Measurements from ENCODE around the gene PPTC7.
"Not testable (repeated sequence)": the region's sequence is repeated elsewhere in the genome, so short reads cannot be mapped to it uniquely, and the experiment has no call there.

Gene PPTC7

DNA sequence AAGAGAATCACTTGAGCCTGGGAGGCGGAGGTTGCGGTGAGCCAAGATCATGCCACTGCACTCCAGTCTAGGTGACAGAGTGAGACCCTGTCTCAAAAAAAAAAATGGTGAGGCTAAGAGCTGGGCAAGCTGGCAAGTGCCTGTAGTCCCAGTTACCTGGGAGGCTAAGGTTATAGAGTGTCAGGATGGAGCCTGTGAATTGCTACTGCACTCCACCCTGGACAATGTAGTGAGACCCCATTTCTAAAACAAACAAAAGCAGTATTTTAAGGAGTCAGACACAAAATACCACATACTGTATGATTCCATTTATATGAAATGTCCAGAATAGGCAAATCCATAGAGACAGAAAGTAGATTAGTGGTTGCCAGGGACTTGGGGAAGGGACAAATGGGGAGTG lies 4.0 kb upstream of the PPTC7 start:
- not testable (repeated sequence) for DNase-seq (ENCODE audit: insufficient read length, low spot score)

DNA sequence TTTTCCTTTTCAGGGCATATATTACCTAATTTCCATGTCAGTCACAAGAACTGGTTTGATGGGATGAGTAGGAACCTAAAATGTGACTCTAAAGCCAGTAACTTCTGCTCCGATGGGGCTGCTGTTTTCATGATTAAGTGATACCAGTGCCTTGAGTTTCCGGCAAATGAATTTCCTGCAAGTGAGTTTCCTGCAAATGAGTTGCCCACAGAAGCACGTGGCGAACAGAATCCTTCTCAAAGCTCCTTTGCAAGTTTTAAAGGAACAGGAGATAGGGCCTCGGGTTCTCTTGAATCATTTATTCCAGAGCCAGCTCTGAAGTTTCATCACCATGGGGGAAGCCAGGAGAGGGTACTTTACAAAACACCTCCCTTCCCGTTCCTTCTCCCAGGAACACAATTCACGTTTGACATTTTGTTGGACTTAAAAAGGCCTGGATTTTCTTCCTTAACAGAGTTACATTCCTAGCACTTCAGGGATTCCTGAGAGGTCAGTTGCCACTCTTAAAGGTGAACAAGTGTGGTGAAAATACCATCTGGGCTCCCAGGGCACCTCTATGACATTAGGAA lies 2.2 kb upstream of the PPTC7 start:
- DNase-seq (ENCODE audit: insufficient read length, low spot score) = no peak
- FAIRE-seq = no peak

More for the DNA sequence above, 4.0 kb upstream of the PPTC7 start:
- FAIRE-seq = not testable (repeated sequence)

DNA sequence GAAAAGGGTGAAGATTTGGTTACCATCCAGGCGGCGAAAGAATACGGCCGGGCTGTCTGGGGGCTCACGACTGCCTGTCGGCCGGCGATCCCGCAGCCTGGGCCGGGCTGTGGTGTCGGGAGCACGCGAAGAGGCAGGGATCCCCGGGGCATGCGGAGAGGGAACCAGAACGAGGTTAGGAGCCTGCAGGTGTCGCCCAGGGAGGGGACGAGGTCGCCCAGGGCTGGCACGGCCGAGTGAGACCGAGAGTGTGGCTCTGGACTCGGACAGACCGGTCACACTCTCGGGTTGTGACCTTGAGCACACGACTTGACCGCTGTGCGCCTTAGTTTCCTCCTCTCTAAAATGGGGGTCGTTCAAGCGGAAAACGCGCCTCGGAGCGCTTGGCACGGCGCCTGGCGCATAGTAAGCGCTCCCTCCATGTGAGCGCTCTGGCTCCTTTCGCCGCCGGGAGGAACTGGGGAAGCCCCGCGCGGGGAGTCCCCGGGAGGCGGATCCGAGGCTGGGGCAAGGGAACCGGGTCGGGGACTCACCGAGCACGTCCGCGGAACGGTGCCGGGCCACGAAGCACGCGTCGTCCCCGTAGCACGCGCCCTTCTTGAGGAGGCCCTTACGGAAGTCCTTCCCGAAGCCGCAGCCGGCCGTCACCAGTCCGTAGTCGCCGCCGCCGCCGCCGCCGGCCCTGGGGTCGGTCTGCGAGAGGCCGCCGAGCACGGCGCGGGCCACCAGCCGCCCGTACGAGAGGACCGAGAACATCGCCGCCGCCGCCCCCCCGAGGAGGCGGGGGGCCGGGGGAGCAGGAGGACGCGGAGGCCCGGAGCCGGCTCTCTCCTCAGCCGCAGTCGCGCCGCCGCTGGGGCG lies 612 bp downstream of the PPTC7 start:
- no peak for FAIRE-seq
- no peak for DNase-seq (ENCODE audit: insufficient read length, low spot score)

DNA sequence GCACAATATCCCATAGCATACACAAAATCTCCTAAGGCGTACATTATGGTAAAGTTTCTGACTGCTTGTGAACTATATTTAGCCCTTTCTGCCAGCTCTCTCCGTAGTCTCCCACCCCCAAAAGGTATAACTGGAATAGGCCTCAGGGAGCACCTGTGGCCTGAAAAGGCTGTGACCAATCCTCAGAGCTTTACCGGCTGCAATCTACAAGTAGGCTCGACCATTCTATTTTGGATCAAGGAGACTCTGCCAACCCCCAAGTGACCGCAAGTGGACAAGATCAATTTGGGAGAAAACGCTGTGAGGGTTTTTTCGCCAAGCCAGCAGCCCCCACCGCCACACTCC lies 1.2 kb downstream of the PPTC7 start:
- FAIRE-seq = no peak
- no peak for DNase-seq (ENCODE audit: insufficient read length, low spot score)

DNA sequence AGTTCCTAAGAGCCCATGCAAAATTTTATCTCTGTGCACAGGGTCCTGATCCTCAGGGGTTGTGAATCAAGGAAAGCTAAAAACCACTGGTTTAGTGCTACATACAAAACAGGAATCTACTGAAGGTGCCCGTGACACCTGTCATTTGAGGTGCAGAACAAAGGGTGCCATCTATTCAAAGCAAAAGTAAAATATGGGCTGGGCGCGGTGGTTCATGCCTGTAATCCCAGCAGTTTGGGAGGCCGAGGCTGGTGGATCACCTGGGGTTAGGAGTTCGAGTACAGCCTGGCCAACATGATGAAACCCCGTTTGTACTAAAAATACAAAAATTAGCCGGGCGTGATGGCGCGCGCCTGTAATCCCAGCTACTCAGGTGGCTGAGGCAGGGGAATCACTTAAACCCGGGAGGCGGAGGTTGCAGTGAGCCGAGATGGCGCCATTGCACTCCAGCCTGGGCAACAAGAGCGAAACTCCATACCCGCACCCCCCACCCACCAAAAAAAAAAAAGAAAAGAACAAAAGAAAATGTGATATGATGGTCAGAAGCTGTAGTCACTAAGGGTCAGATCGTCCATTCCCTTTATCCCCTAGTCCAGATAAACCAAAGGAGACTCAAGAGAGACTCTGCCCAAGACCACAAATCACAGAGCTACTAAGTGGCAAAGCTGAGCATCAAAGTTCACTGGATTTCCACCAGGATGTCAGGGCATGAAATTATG lies 3.4 kb downstream of the PPTC7 start:
- DNase-seq (ENCODE audit: insufficient read length, low spot score) (no peak), FAIRE-seq (peak; percentile 21)

DNA sequence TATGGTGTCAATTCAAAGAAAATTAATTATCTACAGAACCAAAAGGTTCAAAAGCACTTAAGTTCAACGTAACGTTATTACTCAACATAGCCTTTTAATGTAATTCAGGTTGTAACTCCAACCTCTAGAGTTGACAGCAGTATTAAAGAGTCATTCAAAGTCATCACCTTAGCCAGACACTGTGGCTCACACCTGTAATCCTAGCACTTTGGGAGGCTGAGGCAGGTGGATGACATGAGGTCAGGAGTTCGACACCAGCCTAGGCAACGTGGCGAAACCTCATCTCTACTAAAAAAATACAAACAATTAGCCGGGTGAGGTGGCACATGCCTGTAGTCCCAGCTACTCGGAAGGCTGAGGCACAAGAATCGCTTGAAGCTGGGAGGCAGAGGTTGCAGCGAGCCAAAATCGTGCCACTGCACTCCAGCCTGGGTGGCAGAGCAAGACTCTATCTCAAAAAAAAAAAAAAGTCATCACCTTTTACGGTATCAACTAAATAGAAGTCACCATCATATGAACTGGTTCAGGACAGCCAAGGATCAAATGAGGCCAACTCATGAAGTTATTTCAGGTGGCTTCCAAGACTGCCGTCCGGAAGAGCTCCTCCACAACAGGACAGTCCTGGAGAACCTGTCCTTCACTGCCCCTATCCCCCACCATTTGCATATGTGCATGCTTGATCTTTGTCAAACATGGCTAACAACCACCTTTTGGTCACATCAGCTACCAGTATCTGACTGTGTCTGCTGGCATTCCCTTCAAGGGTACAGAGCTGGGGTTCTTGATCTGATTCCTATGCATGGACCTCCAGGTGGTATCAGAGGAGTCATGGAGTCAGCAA lies 4.2 kb downstream of the PPTC7 start:
- DNase-seq (ENCODE audit: insufficient read length, low spot score) = no peak
- no peak for FAIRE-seq

DNA sequence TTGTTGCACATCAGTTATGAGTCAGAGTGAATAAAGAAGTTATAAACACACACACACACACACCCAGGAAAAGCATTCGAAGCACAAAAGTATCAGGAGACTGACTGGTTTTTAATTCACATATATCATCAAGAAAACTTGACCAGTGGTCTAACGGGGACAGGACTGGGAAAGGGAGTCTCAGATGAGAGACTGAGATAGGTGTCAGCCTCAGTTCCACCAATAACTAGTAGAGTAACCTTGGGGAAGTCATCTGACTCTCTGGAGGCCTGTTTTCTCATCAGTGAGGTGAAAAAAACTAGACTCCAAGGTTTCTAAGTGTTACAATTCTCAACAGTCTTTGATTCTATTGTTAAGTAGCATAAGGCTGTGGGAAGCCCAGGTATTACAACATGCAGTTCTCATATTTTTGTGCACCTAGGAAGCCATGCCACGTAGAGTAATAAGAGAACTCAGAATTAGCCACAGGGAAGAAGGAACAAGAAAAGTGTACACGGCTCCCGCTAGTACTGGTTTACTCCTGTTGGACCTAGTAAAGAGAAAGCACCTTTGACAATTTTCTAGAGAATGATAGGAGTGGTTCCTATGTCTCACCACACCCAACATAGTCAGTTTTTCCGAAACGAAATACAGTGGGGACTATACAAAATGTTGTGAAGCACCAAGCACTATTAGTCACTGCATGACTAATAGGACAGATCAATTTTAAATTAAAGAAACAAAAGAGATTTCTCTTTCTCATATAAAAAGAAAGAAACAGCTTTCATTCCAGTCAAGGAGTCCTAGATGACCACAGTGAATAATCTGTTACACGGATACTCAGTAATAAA lies 5.0 kb downstream of the PPTC7 start:
- DNase-seq (ENCODE audit: insufficient read length, low spot score) = no peak
- peak; percentile 40 for FAIRE-seq

DNA sequence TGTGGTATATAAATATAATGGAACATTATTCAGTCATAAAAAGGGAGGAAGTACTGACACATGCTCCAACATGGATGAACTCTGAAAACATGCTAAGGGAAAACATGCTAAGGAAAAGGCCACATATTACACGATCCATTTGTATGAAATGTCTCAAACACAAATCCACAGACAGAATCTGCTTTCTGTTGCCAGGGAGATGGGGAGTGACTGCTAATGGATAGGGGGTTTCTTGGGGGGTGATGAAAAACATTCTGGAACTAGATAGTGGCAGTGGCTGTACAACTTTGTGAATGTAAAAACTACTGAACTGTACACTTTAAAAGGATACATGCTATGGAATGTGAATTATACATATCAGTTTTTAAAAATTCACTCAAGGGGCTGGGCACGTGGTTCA lies 6.6 kb downstream of the PPTC7 start:
- FAIRE-seq = no peak
- no peak for DNase-seq (ENCODE audit: insufficient read length, low spot score)

DNA sequence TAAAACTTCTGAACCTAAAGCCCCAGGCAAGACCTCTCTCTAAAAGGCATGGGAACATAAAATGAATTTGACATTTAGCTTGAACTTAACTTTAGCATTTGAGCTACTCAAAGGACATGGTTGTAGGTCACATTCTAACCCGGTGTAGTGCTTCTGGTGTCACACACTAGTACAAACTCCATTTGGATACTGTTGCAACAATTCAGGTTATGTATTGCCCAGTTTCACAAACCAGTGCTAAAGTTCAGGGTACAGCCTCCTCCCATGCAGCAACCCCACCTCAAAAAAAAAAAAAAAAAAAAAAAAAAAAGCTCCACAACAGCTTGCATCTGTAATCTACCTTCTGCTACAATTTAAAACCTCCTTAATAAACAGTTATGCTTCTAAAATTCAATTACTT lies 7.8 kb downstream of the PPTC7 start:
- FAIRE-seq = peak; percentile 49
- no peak for DNase-seq (ENCODE audit: insufficient read length, low spot score)

DNA sequence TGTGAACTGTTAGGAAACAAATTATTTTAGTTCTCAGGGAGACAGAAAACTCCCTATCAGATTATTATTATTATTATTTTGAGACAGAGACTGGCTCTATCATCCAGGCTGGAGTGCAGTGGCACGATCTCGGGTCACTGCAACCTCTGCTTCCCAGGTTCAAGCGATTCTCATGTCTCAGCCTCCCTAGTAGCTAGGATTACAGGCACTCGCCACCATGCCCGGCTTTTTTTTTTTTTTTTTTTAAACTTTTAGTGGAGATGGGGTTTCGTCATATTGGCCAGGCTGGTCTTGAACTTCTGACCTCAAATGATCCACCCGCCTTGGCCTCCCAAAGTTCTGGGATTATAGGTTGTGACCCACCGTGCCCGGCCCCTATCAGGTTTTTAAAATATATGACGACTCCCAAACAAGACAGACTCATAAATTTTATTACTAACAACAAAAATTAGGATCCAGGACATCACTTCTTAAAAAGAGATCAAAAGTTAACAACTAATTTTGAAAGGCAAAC lies 8.3 kb downstream of the PPTC7 start:
- not testable (repeated sequence) for DNase-seq (ENCODE audit: insufficient read length, low spot score); FAIRE-seq

DNA sequence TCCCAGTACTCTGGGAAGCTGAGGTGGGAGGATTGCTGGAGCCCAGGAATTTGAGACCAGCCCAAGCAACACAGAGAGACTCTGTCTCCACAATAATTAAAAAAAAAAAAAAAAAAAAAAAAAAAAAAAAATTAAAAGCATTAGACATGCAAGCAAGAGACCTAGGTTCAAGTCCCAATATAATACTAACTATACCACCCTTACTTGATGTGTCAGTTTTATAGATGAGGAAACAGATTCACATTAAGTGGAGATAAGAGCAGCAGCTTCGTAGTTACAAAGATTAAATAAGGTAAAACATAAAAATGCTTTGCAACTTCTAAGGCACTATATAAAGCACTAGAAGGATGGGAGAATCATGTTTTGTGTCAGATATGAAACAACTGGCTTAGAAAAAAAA lies 9.1 kb downstream of the PPTC7 start:
- DNase-seq (ENCODE audit: insufficient read length, low spot score) (no peak), FAIRE-seq (no peak)

DNA sequence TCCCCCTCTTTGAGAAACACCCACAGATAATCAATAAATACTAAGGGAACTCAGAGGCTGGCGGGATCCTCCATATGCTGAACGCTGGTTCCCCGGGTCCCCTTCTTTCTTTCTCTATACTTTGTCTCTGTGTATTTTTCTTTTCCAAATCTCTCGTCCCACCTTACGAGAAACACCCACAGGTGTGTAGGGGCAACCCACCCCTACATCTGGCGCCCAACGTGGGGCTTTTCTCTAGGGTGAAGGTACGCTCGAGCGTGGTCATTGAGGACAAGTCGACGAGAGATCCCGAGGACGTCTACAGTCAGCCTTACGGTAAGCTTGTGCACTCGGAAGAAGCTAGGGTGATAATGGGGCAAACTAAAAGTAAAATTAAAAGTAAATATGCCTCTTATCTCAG lies 12.3 kb downstream of the PPTC7 start:
- FAIRE-seq; DNase-seq (ENCODE audit: insufficient read length, low spot score): not testable (repeated sequence)

DNA sequence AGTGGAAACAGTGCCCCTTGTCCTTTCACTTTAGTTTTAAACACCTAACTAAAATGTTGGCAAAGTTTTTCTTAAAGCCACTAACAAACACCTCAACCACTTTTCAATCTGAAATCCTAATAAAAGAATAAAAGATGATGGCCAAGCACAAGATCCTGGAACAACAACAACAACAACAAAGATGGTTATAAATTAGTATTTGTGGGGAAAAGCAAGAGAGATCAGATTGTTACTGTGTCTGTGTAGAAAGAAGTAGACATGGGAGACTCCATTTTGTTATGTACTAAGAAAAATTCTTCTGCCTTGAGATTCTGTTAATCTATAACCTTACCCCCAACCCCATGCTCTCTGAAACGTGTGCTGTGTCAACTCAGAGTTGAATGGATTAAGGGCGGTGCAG lies 13.3 kb downstream of the PPTC7 start:
- not testable (repeated sequence) for DNase-seq (ENCODE audit: insufficient read length, low spot score); FAIRE-seq

DNA sequence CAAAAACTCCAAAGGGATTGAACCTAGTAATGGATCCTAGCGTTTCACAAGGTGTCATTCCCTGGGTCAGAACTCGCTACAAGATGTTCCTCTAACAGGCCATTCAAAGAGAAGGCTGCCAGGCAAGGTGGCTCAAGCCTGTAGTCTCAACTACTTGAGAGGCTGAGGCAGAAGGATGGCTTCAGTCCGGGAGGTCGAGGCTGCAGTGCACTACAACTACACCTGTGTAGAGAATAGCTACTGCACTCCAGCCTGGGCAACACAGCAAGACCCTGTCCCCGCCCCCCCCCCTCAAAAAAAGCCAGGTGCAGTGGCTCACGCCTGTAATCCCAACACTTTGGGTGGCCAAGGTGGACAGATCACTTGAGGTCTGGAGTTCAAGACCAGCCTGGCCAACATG lies 14.4 kb downstream of the PPTC7 start:
- DNase-seq (ENCODE audit: insufficient read length, low spot score) = no peak
- no peak for FAIRE-seq

DNA sequence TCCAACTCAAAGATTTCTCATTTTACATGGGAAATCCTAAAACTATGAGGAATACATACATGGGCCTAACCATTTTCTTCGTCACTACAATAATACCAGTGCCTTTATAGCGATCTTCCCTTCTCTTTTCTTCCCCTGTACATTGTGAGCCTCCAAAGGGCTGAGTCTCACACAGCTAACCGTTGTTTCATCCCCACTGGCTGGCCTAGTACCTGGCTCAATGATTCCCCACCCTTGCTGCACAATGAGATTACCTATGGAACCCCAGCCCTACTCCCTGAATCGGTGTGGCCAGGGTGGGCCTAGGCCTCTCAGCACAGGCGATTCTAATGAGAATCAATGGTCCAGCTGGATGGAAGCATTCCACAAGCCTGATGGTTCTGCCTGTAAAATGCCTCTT lies 16.1 kb downstream of the PPTC7 start:
- FAIRE-seq = no peak
- DNase-seq (ENCODE audit: insufficient read length, low spot score) = no peak

DNA sequence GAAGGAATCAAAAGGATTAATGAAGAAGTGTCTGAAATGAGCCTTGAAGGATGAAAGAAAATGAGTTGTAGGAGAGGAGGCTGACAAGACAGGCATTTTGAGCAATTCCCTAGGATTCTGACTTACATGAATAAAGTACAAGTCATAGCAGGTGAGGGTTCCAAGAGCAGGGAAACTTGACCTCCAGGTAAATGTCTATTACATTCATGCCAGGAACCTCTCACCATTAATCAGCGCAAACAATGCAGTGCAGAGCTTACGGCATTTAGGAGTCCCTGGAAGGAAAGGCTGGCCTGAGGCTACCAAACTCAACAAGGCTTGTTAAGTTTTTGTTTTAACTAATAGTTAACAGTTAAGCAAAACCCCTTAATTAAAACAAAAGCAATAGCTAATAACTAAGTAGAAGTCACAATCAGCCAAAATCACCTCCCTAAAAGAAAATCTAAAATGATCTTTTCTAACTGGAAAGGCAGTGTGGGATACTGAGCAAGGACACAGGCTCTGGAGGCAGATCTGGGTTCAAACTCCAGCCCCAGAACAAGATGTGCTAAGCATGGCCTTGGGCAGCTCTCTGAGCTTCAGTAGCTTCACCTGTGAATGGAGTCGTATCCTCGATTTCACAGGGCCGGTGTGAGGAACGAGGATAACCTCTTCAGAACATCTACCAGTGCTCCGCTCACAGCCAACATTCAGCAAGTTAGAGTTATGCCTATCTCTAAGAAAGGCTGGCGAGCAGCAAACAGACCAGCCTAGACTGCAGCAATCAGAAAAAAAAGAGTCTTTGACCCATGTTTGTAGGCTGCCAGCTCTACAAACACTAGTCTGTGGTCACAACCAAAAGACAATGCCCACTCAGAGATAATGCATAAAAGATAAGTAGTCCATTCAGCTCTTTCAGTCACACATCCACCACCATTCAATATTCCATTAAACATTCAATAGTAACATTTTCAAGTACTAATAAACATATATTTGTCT lies 16.9 kb downstream of the PPTC7 start:
- FAIRE-seq (no peak), DNase-seq (ENCODE audit: insufficient read length, low spot score) (no peak)

DNA sequence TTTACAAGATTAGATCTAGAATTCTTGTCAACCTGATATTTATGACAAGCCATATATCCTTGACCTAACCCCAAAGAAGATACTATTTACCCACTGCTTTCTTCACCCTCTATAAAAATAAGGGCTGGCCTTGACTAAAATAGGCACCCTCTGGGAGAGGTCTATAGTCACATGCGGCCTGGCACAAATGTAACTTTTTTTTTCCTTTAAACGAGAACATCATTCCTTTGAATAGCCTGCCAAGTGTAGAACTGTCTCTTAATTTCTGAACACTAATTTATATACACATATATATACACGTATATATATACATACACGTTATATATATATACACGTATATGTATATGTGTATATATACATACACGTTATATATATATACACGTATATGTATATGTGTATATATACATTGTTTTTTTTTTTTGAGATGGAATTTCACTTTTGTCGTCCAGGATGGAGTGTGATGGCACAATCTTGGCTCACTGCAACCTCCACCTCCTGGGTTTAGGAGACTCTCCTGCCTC lies 18.6 kb downstream of the PPTC7 start:
- FAIRE-seq = peak; percentile 21
- DNase-seq (ENCODE audit: insufficient read length, low spot score) = no peak

DNA sequence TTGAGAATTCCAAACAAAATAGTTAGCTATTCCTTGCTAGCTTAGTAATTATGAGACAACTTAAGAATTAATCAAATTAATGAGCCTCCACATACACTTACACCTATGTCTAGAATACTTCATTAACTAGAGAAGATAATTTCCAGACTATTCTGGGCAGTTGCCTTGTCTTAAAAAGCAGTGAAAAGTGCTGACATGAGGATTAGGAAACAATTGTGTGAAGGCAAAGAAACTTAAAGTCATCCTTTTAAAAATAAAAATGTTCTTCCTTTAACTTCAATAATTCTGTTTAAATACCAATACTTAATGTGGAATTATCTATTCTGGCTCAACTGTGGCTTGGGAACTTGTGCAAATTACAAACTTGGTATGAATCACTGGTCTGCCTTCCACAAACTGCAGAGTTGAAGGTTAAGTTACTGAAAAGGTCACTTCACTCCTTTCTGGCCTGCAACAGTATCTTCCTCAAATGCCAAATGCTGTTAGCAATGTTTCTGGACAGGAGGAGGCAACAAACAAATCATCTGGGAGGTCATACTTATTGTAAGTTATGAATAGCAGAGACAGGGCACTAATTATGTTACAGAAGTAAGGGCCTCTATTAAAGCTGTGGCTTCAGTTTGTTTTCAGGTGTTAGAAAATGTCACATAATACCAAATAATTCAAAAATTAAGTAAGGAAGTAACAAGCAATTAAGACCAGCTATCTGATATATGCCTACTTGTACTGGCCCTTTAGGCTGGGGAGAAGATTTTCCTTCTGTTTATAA lies 19.2 kb downstream of the PPTC7 start:
- FAIRE-seq = no peak
- no peak for DNase-seq (ENCODE audit: insufficient read length, low spot score)
